Measurements from ENCODE around the gene PEPD. TPM values are rescaled to one million over a fixed set of nuclear protein-coding genes. Genes with fewer than 3 reads are reported as not detected.

Gene PEPD
- total RNA-seq, 2 experiments from 2014 or later: 26.9 to 37.4 TPM

GRCh38 chr19:33383720-33384292 is 137.8 kb downstream of the PEPD start:
- DNase-seq (no peak), ATAC-seq (no peak)
- intact Hi-C loops (cut with DNase I, micrococcal nuclease): no loop called here
- Mint-ChIP-seq H3K4me1 (peaks cover 12% of the 10 kb centered on the region), H3K36me3 (ENCODE audit: low read depth) (peaks cover 16% of the 10 kb centered on the region), H3K27me3 (no peaks in the 10 kb centered on the region), H3K9me3 (ENCODE audit: low read depth) (no peaks in the 10 kb centered on the region), H3K4me3 (no peak overlapping the region), H3K27ac (peak overlapping the region; percentile 1)
- ChIA-PET CTCF (interaction anchor here (1.4 kb wide), 1 partner anchor 23 kb away, joined by 7 read pairs; no protein-coding TSS in a partner anchor), POLR2A (no interaction called here)

- H3K4me3 Mint-ChIP-seq: no peak overlapping the region
- DNase-seq: no peak
- intact Hi-C loops (cut with DNase I, micrococcal nuclease): no loop called here
- ChIA-PET CTCF (interaction anchor here (0.5 to 1.3 kb wide), 2 partner anchors 9 to 233 kb away, joined by 3 read pairs; no protein-coding TSS in a partner anchor), POLR2A (no interaction called here)
- no peaks in the 10 kb centered on the region for H3K27me3 Mint-ChIP-seq
- H3K36me3 Mint-ChIP-seq (ENCODE audit: low read depth): peaks cover 16% of the 10 kb centered on the region
- H3K9me3 Mint-ChIP-seq (ENCODE audit: low read depth): no peaks in the 10 kb centered on the region
- ATAC-seq: no peak
- peaks cover 20% of the 10 kb centered on the region for H3K4me1 Mint-ChIP-seq
- H3K27ac Mint-ChIP-seq: no peak overlapping the region
Measured at GRCh38 chr19:33382982-33383381, 138.6 kb downstream of the PEPD start.

- ATAC-seq (no peak), DNase-seq (no peak)
- Mint-ChIP-seq H3K4me3 (no peak overlapping the region), H3K36me3 (ENCODE audit: low read depth) (peaks cover 16% of the 10 kb centered on the region), H3K4me1 (peaks cover 29% of the 10 kb centered on the region), H3K27me3 (no peaks in the 10 kb centered on the region), H3K9me3 (ENCODE audit: low read depth) (no peaks in the 10 kb centered on the region), H3K27ac (peak overlapping the region; percentile 28)
- ChIA-PET CTCF (interaction anchor here (0.7 to 1.3 kb wide), 5 partner anchors 8 to 147 kb away, joined by 3 to 4 read pairs (median 3); no protein-coding TSS in a partner anchor), POLR2A (no interaction called here)
- intact Hi-C loops (cut with DNase I, micrococcal nuclease): no loop called here
Measured at GRCh38 chr19:33382006-33382405, 139.6 kb downstream of the PEPD start.

- peaks cover 22% of the 10 kb centered on the region for H3K36me3 Mint-ChIP-seq (ENCODE audit: low read depth)
- intact Hi-C loops (cut with DNase I, micrococcal nuclease): no loop called here
- ATAC-seq (no peak), DNase-seq (no peak)
- no peaks in the 10 kb centered on the region for H3K9me3 Mint-ChIP-seq (ENCODE audit: low read depth)
- POLR2A ChIA-PET: no interaction called here
- H3K27ac Mint-ChIP-seq: no peak overlapping the region
- H3K4me1 Mint-ChIP-seq: peaks cover 38% of the 10 kb centered on the region
- H3K4me3 Mint-ChIP-seq: no peak overlapping the region
- CTCF ChIA-PET: interaction anchor here (0.7 to 1.4 kb wide), 4 partner anchors 11 to 269 kb away, joined by 3 to 5 read pairs (median 3); no protein-coding TSS in a partner anchor
- no peaks in the 10 kb centered on the region for H3K27me3 Mint-ChIP-seq
Measured at GRCh38 chr19:33381101-33381500, 140.5 kb downstream of the PEPD start.

- H3K4me3 Mint-ChIP-seq: no peak overlapping the region
- H3K36me3 Mint-ChIP-seq (ENCODE audit: low read depth): peaks cover 31% of the 10 kb centered on the region
- H3K9me3 Mint-ChIP-seq (ENCODE audit: low read depth): no peaks in the 10 kb centered on the region
- intact Hi-C loops (cut with DNase I, micrococcal nuclease): loop anchor here in 1 of 2 experiments (10.0 kb wide), 3 partner anchors 756 to 1356 kb away; partner anchors contain the start of gene ZNF181
- ChIA-PET CTCF (interaction anchor here (0.9 to 2.3 kb wide), 6 partner anchors 25 to 403 kb away, joined by 3 to 7 read pairs (median 4); no protein-coding TSS in a partner anchor), POLR2A (interaction anchor here (0.7 kb wide), 1 partner anchor 418 kb away, joined by 3 read pairs; the partner anchor contains the start of gene KCTD15)
- no peak overlapping the region for H3K27ac Mint-ChIP-seq
- H3K4me1 Mint-ChIP-seq: peaks cover 52% of the 10 kb centered on the region
- H3K27me3 Mint-ChIP-seq: no peaks in the 10 kb centered on the region
- ATAC-seq: no peak
- no peak for DNase-seq
Measured at GRCh38 chr19:33379151-33379829, 142.3 kb downstream of the PEPD start.

- Mint-ChIP-seq H3K4me1 (peaks cover 56% of the 10 kb centered on the region), H3K27ac (peak overlapping the region; percentile 32), H3K4me3 (no peak overlapping the region), H3K27me3 (no peaks in the 10 kb centered on the region), H3K36me3 (ENCODE audit: low read depth) (peaks cover 33% of the 10 kb centered on the region), H3K9me3 (ENCODE audit: low read depth) (no peaks in the 10 kb centered on the region)
- ATAC-seq (no peak), DNase-seq (no peak)
- POLR2A ChIA-PET: interaction anchor here (0.6 to 0.8 kb wide), 2 partner anchors 13 to 54 kb away, joined by 3 to 6 read pairs; no protein-coding TSS in a partner anchor
- CTCF ChIA-PET: interaction anchor here (1.6 to 2.3 kb wide), 2 partner anchors 194 to 401 kb away, joined by 3 to 7 read pairs; no protein-coding TSS in a partner anchor
- intact Hi-C loops (cut with DNase I, micrococcal nuclease): loop anchor here in 1 of 2 experiments (10.0 kb wide), 3 partner anchors 757 to 1357 kb away; partner anchors contain the start of gene ZNF181
Measured at GRCh38 chr19:33377586-33378475, 143.8 kb downstream of the PEPD start.

- intact Hi-C loops (cut with DNase I, micrococcal nuclease): loop anchor here in 1 of 2 experiments (10.0 kb wide), 3 partner anchors 758 to 1358 kb away; partner anchors contain the start of gene ZNF181
- Mint-ChIP-seq H3K4me3 (no peak overlapping the region), H3K27me3 (no peaks in the 10 kb centered on the region), H3K27ac (no peak overlapping the region), H3K4me1 (peaks cover 56% of the 10 kb centered on the region), H3K9me3 (ENCODE audit: low read depth) (no peaks in the 10 kb centered on the region), H3K36me3 (ENCODE audit: low read depth) (peaks cover 33% of the 10 kb centered on the region)
- CTCF ChIA-PET: interaction anchor here (2.3 kb wide), 1 partner anchor 193 kb away, joined by 7 read pairs; no protein-coding TSS in a partner anchor
- DNase-seq: no peak
- POLR2A ChIA-PET: interaction anchor here (0.7 to 0.8 kb wide), 2 partner anchors 14 to 19 kb away, joined by 3 read pairs; no protein-coding TSS in a partner anchor
- no peak for ATAC-seq
Measured at GRCh38 chr19:33376941-33377557, 144.5 kb downstream of the PEPD start.

- no peak overlapping the region for H3K27ac Mint-ChIP-seq
- H3K27me3 Mint-ChIP-seq: no peaks in the 10 kb centered on the region
- ChIA-PET CTCF (no interaction called here), POLR2A (interaction anchor here (0.7 to 0.8 kb wide), 2 partner anchors 14 to 18 kb away, joined by 3 read pairs; no protein-coding TSS in a partner anchor)
- no peak for DNase-seq
- intact Hi-C loops (cut with DNase I, micrococcal nuclease): loop anchor here in 1 of 2 experiments (10.0 kb wide), 3 partner anchors 758 to 1358 kb away; partner anchors contain the start of gene ZNF181
- ATAC-seq: no peak
- H3K4me1 Mint-ChIP-seq: peaks cover 56% of the 10 kb centered on the region
- H3K4me3 Mint-ChIP-seq: no peak overlapping the region
- H3K9me3 Mint-ChIP-seq (ENCODE audit: low read depth): no peaks in the 10 kb centered on the region
- H3K36me3 Mint-ChIP-seq (ENCODE audit: low read depth): peaks cover 33% of the 10 kb centered on the region
Measured at GRCh38 chr19:33376423-33376822, 145.2 kb downstream of the PEPD start.

GRCh38 chr19:33375837-33376159 is 145.8 kb downstream of the PEPD start:
- Mint-ChIP-seq H3K4me3 (peak overlapping the region; percentile 94), H3K27me3 (no peaks in the 10 kb centered on the region)
- POLR2A ChIA-PET: no interaction called here

GRCh38 chr19:33375156-33375836 is 146.3 kb downstream of the PEPD start:
- Mint-ChIP-seq H3K4me1 (peaks cover 54% of the 10 kb centered on the region), H3K9me3 (ENCODE audit: low read depth) (no peaks in the 10 kb centered on the region), H3K4me3 (peak overlapping the region; percentile 94), H3K36me3 (ENCODE audit: low read depth) (peaks cover 28% of the 10 kb centered on the region), H3K27ac (peak overlapping the region; percentile 93), H3K27me3 (no peaks in the 10 kb centered on the region)
- ChIA-PET CTCF (interaction anchor here (1.3 to 2.2 kb wide), 3 partner anchors 42 to 191 kb away, joined by 3 to 11 read pairs (median 5); no protein-coding TSS in a partner anchor), POLR2A (no interaction called here)
- DNase-seq (no peak), ATAC-seq (no peak)
- intact Hi-C loops (cut with DNase I, micrococcal nuclease): loop anchor here in 1 of 2 experiments (2.0 to 10.0 kb wide), 4 partner anchors 240 to 1360 kb away; partner anchors contain the start of gene ZNF181

More at GRCh38 chr19:33375837-33376159, 145.8 kb downstream of the PEPD start:
- no peak overlapping the region for H3K27ac Mint-ChIP-seq
- H3K9me3 Mint-ChIP-seq (ENCODE audit: low read depth): no peaks in the 10 kb centered on the region
- CTCF ChIA-PET: no interaction called here
- DNase-seq (no peak), ATAC-seq (no peak)
- H3K36me3 Mint-ChIP-seq (ENCODE audit: low read depth): peaks cover 28% of the 10 kb centered on the region
- intact Hi-C loops (cut with DNase I, micrococcal nuclease): loop anchor here in 1 of 2 experiments (2.0 to 10.0 kb wide), 4 partner anchors 241 to 1359 kb away; partner anchors contain the start of gene ZNF181
- peaks cover 54% of the 10 kb centered on the region for H3K4me1 Mint-ChIP-seq

All from activated CD4-positive, alpha-beta T cell treated with anti-CD3 and anti-CD28 coated beads for 36 hours (primary cell).